GM23338 (cell line): ENCODE data around the gene DCP1B. TPM values are rescaled to one million over a fixed set of nuclear protein-coding genes. Genes with fewer than 3 reads are reported as not detected.
A peak's percentile ranks its signal among the peaks of the same experiment; 100 is the strongest.

Experiments used
- ATAC-seq: fragments of 200-7000 bp; cut with Tn5 transposase; 3 replicates; pipeline ENCODE4 v1.9.1; 2020
- DNase-seq: peaks from one replicate; pipeline ENCODE4 v3.0.0-alpha.2; 2015; ENCODE audit warnings: low spot score
- H2AFZ ChIP-seq: fragments of 200-600 bp; sonication (generic); 2 replicates; pipeline ENCODE4 v1.8.0; 2016; ENCODE audit warnings: antibody characterized with exemption, mild to moderate bottlenecking, moderate library complexity
- H3F3A ChIP-seq: fragments of 200-600 bp; sonication (generic); replicated peaks from 2 replicates; pipeline ENCODE4 v1.8.0; 2017; ENCODE audit warnings: antibody characterized with exemption, mixed run types, low read depth
- H3K27ac ChIP-seq: fragments of 200-600 bp; sonication (generic); 2 replicates; pipeline ENCODE4 v1.6.1; 2016; ENCODE audit warnings: low read depth
- H3K27me3 ChIP-seq: fragments of 200-600 bp; sonication (generic); 2 replicates; pipeline ENCODE4 v1.8.0; 2016; ENCODE audit warnings: mild to moderate bottlenecking, mixed run types, moderate library complexity; ENCODE audit not compliant: insufficient read depth
- H3K36me3 ChIP-seq: fragments of 200-600 bp; sonication (generic); 2 replicates; pipeline ENCODE4 v1.8.0; 2016; ENCODE audit warnings: mild to moderate bottlenecking; ENCODE audit not compliant: insufficient read depth
- H3K4me1 ChIP-seq: fragments of 200-600 bp; sonication (generic); 2 replicates; pipeline ENCODE4 v1.8.0; 2016; ENCODE audit warnings: mild to moderate bottlenecking, moderate library complexity; ENCODE audit not compliant: insufficient read depth
- H3K4me2 ChIP-seq: fragments of 200-600 bp; sonication (generic); 2 replicates; pipeline ENCODE4 v1.7.1; 2017; ENCODE audit warnings: mixed run types
- H3K4me3 ChIP-seq: fragments of 200-600 bp; sonication (generic); 2 replicates; pipeline ENCODE4 v1.6.1; 2016; ENCODE audit warnings: mixed run types
- H3K79me2 ChIP-seq: fragments of 200-600 bp; sonication (generic); replicated peaks from 2 replicates; pipeline ENCODE4 v1.8.0; 2017; ENCODE audit warnings: mild to moderate bottlenecking; ENCODE audit not compliant: insufficient read depth
- H3K9me2 ChIP-seq: fragments of 200-600 bp; sonication (generic); 2 replicates; pipeline ENCODE4 v1.8.0; 2017; ENCODE audit not compliant: insufficient read depth
- H4K20me1 ChIP-seq: fragments of 200-600 bp; sonication (generic); replicated peaks from 2 replicates; pipeline ENCODE4 v1.8.0; 2017; ENCODE audit warnings: mild to moderate bottlenecking; ENCODE audit not compliant: insufficient read depth
- H3K27ac Mint-ChIP-seq: 2 replicates; pipeline ENCODE4 v1.8.0; 2020; ENCODE audit warnings: inconsistent platforms, mild to moderate bottlenecking, moderate library complexity, mixed read lengths
- H3K27me3 Mint-ChIP-seq: 3 replicates; pipeline ENCODE4 v1.8.0; 2022; ENCODE audit warnings: low read depth, mild to moderate bottlenecking, moderate library complexity, mixed read lengths, inconsistent platforms; ENCODE audit not compliant: insufficient read depth, poor library complexity
- H3K36me3 Mint-ChIP-seq: 3 replicates; pipeline ENCODE4 v1.8.0; 2021; ENCODE audit warnings: low read depth, mild to moderate bottlenecking, inconsistent platforms, moderate library complexity, mixed read lengths
- H3K4me1 Mint-ChIP-seq: 3 replicates; pipeline ENCODE4 v1.8.0; 2020; ENCODE audit warnings: mild to moderate bottlenecking, inconsistent platforms, mixed read lengths
- H3K4me3 Mint-ChIP-seq: 3 replicates; pipeline ENCODE4 v1.8.0; 2021; ENCODE audit warnings: moderate library complexity, mild to moderate bottlenecking, inconsistent platforms, mixed read lengths
- H3K9me3 Mint-ChIP-seq: 3 replicates; pipeline ENCODE4 v1.8.0; 2020; ENCODE audit warnings: moderate library complexity, mild to moderate bottlenecking, inconsistent platforms, mixed read lengths
- CREB1 ChIP-seq: fragments of 250-450 bp; sonication (Bioruptor Pico); IDR thresholded peaks from 2 replicates; pipeline ENCODE4 v1.5.0; 2020; ENCODE audit warnings: low read depth, mild to moderate bottlenecking, moderate library complexity
- EZH2 ChIP-seq: fragments of 200-600 bp; sonication (generic); IDR thresholded peaks from one replicate; pipeline ENCODE4 v1.8.0; 2017; ENCODE audit warnings: antibody characterized with exemption, mild to moderate bottlenecking, low read depth; ENCODE audit not compliant: unreplicated experiment
- EZH2phosphoT487 ChIP-seq: fragments of 200-600 bp; sonication (generic); IDR thresholded peaks from one replicate; pipeline ENCODE4 v1.8.1; 2018; ENCODE audit warnings: antibody characterized with exemption; ENCODE audit not compliant: unreplicated experiment
- JUNB ChIP-seq: IDR thresholded peaks from one replicate; pipeline ENCODE4 v1.6.1; 2016; ENCODE audit warnings: antibody characterized with exemption; ENCODE audit not compliant: unreplicated experiment
- NANOG ChIP-seq: IDR thresholded peaks from 2 replicates; pipeline ENCODE4 v1.6.1; 2016; ENCODE audit warnings: antibody characterized with exemption, borderline replicate concordance
- POLR2AphosphoS5 ChIP-seq: IDR thresholded peaks from 2 replicates; pipeline ENCODE4 v1.6.1; 2016; ENCODE audit warnings: antibody characterized with exemption, low read depth
- STAT1 ChIP-seq: IDR thresholded peaks from one replicate; pipeline ENCODE4 v1.6.1; 2016; ENCODE audit warnings: antibody characterized with exemption; ENCODE audit not compliant: unreplicated experiment
- ZNF114 ChIP-seq: fragments of 250-450 bp; sonication (Bioruptor Pico); IDR thresholded peaks from 2 replicates; pipeline ENCODE4 v1.5.0; 2020; ENCODE audit warnings: mild to moderate bottlenecking, moderate library complexity
- ZNF331 ChIP-seq: fragments of 250-450 bp; sonication (Bioruptor Pico); IDR thresholded peaks from 2 replicates; pipeline ENCODE4 v1.5.0; 2020; ENCODE audit warnings: low read depth, mild to moderate bottlenecking, moderate library complexity
- polyA plus RNA-seq: library from polyadenylated mRNA; unstranded; fragments of >200 nt; fragmentation: Nextera tagmentation; extraction: Ambion mirVana; gene quantifications from 2 replicates; pipeline ENCODE4 v1.2.1, GENCODE V29; 2016
- total RNA-seq: library from RNA; depleted of rRNA; stranded (reverse); fragments of >200 nt; shearing (Covaris generic); gene quantifications from 2 replicates; pipeline ENCODE4 v1.2.3, GENCODE V29; 2014
- TF ChIP-seq, protein P1 (sequence below): IDR thresholded peaks from one replicate; pipeline ENCODE4 v1.6.1; 2018; ENCODE audit warnings: antibody characterized with exemption; ENCODE audit not compliant: unreplicated experiment
- TF ChIP-seq, protein P2 (sequence below): IDR thresholded peaks from 2 replicates; pipeline ENCODE4 v1.6.1; 2016; ENCODE audit warnings: antibody characterized with exemption
- TF ChIP-seq, protein P3 (sequence below), 2 experiments: fragments of 200-600 bp in 1 of 2; sonication (generic) in 1 of 2; conservative IDR thresholded peaks; 2 replicates each; pipeline versions ENCODE4 v1.5.1 to v1.6.1; 2016 to 2017; ENCODE audit warnings: antibody characterized with exemption in 2 of 2, low read depth in 2 of 2, mild to moderate bottlenecking in 2 of 2, moderate library complexity in 1 of 2

Gene DCP1B
- total and polyA plus RNA-seq, 2 experiments from 2014 or later, result 24.4 to 29.8 TPM

DNA sequence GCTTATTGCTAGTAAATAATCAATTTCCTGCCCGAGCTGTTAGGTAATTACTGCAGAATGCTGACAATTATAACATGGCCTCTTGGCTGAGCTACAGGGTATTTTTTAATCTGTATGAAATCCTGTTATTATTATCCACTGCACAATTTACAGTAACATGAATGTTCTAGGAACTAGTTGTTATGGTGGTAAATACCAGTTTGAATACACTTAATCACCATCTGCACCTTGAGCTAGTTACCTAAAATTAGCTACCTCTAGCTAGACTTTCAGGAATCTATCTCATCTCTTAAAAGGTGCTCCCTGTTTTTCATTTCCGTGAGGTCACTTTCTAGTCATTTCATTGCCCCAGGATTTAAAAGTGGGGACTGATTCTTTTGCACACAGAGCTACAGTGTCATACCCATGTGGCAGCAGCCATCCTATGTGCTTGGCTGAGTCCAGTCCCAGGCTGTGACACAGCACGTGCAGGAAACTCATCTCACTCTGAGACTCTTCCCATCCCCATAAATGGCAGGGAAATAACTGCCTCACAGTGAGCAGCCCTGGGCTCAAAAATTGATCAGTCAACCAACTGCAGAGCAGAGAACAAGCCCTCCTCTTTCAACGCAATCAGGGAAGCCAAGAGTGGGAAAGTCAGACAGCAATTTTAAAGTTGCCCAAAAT, 37.6 kb downstream of the DCP1B start:
- H3K9me3 Mint-ChIP-seq, result no peaks in the 10 kb centered on the region
- Histone ChIP-seq H3K36me3 (peaks cover 5% of the 10 kb centered on the region; the same call in 1 of the 2 replicates), H3K27ac (no peak overlapping the region), H3K4me3 (no peak overlapping the region), H3K4me2 (no peak overlapping the region), H2AFZ (no peak overlapping the region), H4K20me1 (no peaks in the 10 kb centered on the region), H3K4me1 (peaks cover 8% of the 10 kb centered on the region), H3K9me2 (no peaks in the 10 kb centered on the region), H3K79me2 (no peaks in the 10 kb centered on the region; the same call in 1 of the 2 replicates), H3K27me3 (no peaks in the 10 kb centered on the region), H3F3A (no peaks in the 10 kb centered on the region)
- H3K4me3 Mint-ChIP-seq, result no peak overlapping the region
- peaks cover 4% of the 10 kb centered on the region; the same call in 2 of the 3 replicates for H3K36me3 Mint-ChIP-seq
- TF ChIP-seq EZH2 (no peak), CREB1 (CRISPR knock-in tag) (no peak), ZNF114 (CRISPR knock-in tag) (no peak), NANOG (no peak), JUNB (no peak), POLR2AphosphoS5 (no peak), STAT1 (no peak), EZH2phosphoT487 (no peak), ZNF331 (no peak)
- TF ChIP-seq, protein P1, sequence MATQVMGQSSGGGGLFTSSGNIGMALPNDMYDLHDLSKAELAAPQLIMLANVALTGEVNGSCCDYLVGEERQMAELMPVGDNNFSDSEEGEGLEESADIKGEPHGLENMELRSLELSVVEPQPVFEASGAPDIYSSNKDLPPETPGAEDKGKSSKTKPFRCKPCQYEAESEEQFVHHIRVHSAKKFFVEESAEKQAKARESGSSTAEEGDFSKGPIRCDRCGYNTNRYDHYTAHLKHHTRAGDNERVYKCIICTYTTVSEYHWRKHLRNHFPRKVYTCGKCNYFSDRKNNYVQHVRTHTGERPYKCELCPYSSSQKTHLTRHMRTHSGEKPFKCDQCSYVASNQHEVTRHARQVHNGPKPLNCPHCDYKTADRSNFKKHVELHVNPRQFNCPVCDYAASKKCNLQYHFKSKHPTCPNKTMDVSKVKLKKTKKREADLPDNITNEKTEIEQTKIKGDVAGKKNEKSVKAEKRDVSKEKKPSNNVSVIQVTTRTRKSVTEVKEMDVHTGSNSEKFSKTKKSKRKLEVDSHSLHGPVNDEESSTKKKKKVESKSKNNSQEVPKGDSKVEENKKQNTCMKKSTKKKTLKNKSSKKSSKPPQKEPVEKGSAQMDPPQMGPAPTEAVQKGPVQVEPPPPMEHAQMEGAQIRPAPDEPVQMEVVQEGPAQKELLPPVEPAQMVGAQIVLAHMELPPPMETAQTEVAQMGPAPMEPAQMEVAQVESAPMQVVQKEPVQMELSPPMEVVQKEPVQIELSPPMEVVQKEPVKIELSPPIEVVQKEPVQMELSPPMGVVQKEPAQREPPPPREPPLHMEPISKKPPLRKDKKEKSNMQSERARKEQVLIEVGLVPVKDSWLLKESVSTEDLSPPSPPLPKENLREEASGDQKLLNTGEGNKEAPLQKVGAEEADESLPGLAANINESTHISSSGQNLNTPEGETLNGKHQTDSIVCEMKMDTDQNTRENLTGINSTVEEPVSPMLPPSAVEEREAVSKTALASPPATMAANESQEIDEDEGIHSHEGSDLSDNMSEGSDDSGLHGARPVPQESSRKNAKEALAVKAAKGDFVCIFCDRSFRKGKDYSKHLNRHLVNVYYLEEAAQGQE, result no peak
- TF ChIP-seq, protein P2, sequence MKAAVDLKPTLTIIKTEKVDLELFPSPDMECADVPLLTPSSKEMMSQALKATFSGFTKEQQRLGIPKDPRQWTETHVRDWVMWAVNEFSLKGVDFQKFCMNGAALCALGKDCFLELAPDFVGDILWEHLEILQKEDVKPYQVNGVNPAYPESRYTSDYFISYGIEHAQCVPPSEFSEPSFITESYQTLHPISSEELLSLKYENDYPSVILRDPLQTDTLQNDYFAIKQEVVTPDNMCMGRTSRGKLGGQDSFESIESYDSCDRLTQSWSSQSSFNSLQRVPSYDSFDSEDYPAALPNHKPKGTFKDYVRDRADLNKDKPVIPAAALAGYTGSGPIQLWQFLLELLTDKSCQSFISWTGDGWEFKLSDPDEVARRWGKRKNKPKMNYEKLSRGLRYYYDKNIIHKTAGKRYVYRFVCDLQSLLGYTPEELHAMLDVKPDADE, result no peak
- TF ChIP-seq, protein P3, sequence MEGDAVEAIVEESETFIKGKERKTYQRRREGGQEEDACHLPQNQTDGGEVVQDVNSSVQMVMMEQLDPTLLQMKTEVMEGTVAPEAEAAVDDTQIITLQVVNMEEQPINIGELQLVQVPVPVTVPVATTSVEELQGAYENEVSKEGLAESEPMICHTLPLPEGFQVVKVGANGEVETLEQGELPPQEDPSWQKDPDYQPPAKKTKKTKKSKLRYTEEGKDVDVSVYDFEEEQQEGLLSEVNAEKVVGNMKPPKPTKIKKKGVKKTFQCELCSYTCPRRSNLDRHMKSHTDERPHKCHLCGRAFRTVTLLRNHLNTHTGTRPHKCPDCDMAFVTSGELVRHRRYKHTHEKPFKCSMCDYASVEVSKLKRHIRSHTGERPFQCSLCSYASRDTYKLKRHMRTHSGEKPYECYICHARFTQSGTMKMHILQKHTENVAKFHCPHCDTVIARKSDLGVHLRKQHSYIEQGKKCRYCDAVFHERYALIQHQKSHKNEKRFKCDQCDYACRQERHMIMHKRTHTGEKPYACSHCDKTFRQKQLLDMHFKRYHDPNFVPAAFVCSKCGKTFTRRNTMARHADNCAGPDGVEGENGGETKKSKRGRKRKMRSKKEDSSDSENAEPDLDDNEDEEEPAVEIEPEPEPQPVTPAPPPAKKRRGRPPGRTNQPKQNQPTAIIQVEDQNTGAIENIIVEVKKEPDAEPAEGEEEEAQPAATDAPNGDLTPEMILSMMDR (conservative IDR thresholded peaks at IDR 0.05; ENCODE audit: low read depth in 2 of 2), result no peak
- H3K4me1 Mint-ChIP-seq, result peaks cover 10% of the 10 kb centered on the region
- no peak for ATAC-seq
- H3K27me3 Mint-ChIP-seq, result no peaks in the 10 kb centered on the region
- no peak for DNase-seq
- H3K27ac Mint-ChIP-seq, result peak overlapping the region; percentile 16
